Retina (tissue), 1 donor: ENCODE measurements around the gene E4F1.
"Not testable (repeated sequence)": the region's sequence is repeated elsewhere in the genome, so short reads cannot be mapped to it uniquely, and the experiment has no call there.

ENCODE experiments used
- DNase-seq: peaks from one replicate; pipeline ENCODE4 v3.0.0-alpha.2; 2016

Gene E4F1

GRCh38 chr16:2232094-2232990 is 9.0 kb downstream of the E4F1 start:
- no peak for DNase-seq

GRCh38 chr16:2233046-2233775 is 9.8 kb downstream of the E4F1 start:
- no peak for DNase-seq

DNA sequence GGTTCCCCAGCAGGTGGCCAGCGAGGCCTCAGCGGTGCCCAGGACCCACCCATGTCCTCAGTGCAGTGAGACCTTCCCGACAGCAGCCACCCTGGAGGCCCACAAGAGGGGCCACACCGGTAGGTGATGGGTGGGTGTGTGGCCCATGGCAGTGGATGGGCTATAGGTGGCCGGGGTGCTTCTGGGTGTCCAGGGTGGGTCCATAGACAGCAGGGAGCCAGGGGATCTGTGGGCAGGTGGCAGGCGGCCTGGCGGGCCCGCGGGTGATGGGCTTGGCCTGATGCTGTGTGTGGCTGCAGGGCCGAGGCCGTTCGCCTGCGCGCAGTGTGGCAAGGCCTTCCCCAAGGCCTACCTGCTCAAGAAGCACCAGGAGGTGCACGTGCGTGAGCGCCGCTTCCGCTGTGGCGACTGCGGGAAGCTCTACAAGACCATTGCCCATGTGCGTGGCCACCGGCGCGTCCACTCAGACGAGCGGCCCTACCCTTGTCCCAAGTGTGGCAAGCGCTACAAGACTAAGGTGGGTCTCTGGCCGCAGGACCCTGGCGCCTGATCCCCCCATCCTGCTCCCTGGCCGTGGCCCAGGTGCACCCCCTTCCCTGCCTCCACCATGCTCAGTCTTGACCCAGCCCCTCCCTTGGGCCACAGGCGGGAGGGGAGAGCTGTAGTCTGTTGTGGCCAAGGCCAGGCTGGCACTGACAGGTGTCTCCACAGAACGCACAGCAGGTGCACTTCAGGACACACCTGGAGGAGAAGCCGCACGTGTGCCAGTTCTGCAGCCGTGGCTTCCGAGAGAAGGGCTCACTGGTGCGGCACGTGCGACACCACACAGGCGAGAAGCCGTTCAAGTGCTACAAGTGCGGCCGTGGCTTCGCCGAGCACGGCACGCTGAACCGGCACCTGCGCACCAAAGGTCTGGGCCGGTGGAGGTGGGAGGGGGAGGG is 10.8 kb downstream of the E4F1 start:
- DNase-seq: no peak

DNA sequence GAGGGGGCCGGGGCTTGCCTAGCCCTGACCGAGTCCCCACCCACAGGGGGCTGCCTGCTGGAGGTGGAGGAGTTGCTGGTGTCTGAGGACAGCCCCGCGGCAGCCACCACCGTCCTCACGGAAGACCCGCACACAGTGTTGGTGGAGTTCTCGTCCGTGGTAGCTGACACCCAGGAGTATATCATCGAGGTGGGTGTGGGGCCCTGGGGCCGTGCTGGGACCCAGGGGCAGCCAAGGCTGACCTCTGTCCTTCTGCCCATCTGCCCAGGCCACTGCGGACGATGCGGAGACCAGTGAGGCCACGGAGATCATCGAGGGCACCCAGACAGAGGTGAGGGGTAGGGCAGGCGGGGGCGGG is 11.4 kb downstream of the E4F1 start:
- DNase-seq: no peak

GRCh38 chr16:2235234-2235651 is 11.9 kb downstream of the E4F1 start:
- no peak for DNase-seq

- DNase-seq: no peak
Measured at GRCh38 chr16:2235695-2236336, 12.4 kb downstream of the E4F1 start.

DNA sequence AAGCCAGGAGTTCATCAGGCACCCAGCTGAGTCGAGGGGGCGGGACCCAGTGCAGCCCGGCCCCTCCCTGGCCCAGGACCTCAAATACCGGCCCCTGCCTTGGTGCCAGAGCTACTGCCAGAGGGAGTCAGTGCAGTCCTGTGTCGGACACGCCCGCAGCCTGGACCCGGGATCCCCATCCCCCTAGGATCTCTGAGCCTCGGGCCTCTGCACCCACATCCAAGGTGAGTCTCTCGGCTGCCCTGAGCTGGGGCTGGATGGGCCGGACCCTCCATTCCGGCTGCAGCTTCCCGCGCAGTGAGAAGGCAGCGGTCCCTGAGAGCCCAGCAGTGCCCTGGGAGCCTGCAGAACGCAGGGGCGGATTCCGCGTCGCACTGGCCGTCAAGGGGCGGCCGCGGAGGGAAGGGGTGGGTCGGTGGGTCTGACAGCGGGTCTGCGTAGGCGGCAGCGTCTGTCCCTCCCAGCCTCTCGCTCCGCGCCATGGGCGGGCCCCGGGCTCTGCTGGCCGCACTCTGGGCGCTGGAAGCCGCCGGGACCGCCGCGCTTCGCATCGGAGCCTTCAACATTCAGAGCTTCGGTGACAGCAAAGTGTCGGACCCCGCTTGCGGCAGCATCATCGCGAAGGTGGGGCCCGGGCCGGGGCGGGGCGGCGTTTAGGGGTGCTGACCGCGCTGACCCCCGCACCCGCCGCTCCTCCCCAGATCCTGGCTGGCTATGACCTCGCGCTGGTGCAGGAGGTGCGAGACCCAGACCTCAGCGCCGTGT is 13.1 kb downstream of the E4F1 start, which contains the start of gene DNASE1L2:
Gene DNASE1L2, plus strand, starts transcription at position 108 of the 765 bp plus-strand sequence. Its CDS starts 373 bp downstream, at position 481.
- peak; percentile 70 for DNase-seq

GRCh38 chr16:2237102-2237482 is 13.7 kb downstream of the E4F1 start:
- no peak for DNase-seq

- DNase-seq: peak; percentile 56
Measured at GRCh38 chr16:2237493-2238149, 14.2 kb downstream of the E4F1 start.

DNA sequence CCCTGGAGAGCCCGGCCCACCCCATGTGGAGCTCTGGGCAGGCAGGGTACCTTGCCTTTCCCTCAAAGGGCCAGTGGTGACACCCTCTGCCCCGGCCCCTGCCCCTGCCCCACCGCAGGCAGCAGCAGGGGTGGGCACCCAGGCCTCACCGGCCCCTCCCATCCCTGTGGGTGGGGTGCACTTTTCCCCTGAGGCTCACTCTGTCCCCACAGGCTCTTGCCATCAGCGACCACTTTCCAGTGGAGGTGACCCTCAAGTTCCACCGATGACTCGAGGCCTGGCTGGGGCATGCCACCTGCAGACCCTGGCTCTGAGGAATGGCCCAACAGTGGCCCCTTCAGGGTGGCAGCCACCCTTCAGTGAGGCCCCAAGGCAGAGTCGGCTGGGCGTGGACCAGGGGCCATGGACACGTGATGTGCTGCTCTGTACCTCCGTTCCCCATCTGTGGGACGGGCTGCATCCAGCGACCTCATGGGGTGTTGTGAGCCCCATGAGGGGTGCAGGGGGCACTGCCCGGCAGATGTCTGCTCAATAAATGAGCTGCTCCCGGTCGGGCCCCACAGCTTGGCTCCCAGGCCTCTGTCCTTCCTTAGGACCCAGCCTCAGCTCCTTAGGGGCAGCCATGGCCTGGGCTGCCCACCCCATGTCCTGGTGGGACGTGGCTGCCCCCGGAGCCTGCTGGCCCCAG is 14.9 kb downstream of the E4F1 start:
- DNase-seq: no peak

DNA sequence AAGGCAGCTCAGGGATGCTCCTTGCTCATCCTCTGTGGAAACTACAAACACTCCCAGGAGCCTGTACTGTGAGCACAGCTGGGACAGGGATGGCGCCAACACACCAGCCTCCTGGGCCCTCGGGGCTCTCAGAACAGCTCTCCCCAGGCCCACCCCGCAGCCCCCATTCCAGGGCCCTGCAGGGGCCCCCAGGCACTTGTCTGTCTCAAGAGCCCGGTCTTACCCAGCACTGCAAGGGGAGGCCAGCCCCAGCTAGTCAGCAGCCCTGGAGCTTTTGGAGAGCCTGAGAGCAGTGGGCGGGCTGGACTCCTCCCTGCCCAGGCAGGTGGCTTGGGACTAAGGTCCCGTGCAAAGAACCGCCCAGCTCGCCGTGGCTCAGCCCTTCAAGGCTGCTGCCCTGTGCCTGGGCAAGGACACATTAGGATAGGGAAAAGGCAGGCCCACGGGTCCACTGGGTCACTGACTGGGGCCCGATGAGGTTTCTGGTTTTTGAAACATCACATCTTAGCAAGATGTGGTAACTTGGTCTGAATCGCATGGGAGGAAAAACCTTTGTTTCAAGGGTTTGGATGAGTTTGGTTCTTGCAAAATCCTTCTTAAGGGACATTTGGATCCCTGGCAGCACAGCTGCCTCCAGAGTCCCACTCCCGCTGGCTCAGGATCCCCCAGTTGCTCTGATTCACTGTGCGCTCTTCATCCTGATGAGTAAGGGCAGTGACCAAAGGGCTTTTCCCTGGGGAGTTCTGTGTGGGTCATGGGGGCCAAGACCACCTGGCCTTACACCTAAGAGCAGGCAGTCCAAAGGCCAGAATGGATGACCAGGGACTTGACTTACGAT is 15.7 kb downstream of the E4F1 start:
- no peak for DNase-seq

DNA sequence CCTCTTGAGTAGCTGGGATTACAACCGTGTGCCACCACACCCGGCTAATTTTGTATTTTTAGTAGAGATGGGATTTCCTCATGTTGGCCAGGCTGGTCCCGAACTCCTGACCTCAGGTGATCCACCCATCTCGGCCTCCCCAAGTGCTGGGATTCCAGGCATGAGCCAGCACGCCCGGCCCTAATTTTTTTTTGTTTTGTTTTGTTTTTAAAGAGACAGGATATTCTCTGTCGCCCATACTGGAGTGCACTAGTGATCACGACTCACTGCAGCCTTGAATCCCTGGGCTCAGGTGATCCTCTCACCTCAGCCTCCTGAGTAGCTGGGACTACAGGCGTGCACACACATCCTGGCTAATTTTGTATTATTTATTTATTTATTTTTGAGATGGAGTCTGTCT is 16.9 kb downstream of the E4F1 start:
- not testable (repeated sequence) for DNase-seq

- DNase-seq: no peak
Measured at GRCh38 chr16:2242598-2242997, 19.2 kb downstream of the E4F1 start.

- DNase-seq: no peak
Measured at GRCh38 chr16:2243031-2243528, 19.7 kb downstream of the E4F1 start.

DNA sequence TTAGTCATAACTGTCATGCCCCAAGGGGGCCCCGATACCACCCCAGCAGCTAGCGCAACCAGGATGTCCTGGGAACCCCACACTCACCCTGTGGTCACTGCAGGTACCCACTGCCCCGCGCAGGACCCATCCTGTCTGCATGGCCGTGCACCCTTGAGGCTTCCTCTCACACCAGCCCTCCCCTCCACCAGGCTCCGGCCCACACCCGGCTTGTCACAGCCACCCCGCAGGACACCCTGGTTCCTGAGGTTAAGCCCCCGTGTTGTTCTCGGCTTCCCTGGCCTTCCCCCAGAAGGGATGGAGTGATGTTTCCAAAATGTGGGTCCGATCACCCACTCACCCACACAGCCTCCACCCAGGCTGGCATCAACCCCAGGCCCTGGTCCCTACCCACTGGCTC is 20.4 kb downstream of the E4F1 start:
- no peak for DNase-seq

GRCh38 chr16:2244301-2244700 is 20.9 kb downstream of the E4F1 start:
- DNase-seq: no peak

DNA sequence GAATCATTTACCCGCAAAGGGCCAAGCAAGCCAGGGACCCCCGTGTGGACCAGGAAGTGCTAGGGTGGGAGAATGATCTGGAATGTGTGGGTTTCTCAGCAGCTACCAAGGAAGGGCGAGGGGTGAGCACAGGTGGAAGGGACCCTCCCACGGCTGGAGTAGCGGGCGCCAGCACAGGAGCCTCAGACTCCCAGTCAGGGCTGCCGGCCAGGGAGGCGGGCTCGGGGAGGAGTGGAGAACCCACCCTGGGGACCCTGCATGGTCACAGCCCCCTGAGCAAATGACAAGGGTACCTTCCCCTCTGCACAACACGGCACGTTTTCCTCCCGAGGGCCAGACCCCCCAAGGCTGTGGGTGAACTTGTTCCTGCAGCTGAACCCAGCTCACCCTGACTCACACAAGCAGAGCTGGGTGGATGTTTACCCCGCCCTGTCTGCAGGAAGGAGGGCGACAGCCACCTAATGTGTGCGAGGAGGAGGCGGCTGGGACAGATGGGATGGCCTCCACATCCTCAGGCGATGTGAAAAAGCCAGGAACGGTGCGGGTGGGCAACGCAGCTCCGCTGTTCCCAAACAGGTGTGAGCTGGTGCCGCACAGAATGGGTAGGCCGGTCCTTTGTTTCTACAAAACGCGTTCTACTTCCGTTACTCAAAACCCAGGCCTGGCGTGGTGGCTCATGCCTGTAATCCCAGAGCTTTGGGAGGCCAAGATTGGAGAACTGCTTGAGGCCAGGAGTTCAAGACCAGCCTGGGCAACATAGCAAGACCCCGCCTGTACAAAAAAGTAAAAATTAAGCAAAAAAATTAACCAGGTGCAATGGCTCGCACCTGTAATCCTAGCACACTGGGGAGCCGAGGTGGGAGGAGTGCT is 21.8 kb downstream of the E4F1 start:
- no peak for DNase-seq

DNA sequence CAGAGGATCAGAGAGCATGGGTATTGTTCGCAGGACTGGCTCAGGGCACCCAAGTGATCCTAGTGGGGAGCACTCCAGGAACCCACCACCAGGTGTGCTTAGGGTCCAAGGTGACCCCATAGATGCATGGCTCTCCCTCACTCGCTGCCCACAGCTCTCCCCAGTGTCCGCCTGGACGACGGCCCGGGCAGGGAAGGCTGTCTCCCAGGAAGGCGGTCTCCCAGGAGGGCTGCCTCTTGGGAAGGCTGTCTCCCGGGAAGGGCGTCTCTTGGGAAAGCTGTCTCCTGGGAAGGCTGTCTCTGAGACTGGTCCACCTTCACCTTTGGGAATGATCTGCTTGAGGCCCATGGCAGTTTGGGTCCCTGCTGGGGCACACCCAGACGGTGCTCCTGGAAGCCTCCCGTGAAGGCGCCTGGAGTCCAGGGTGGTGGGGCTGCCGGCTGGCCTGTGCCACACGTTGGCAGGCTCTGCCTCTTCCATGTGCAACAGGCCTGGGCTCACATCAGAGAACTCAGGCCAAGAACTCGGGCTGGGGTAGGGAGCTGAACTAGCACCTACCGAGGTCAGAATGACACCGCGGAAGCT is 23.0 kb downstream of the E4F1 start:
- no peak for DNase-seq
